Endothelial cell of umbilical vein (primary cell): ENCODE data around the gene PHACTR1. TPM values are rescaled to one million over a fixed set of nuclear protein-coding genes. Genes with fewer than 3 reads are reported as not detected.

Experiments
- BruUV-seq: library from RNA; stranded (reverse); fragments of 400-500 nt; replicated peaks from 2 replicates; lab custom pipeline; 2021; lab: Mats Ljungman, UMichigan
- CTCF ChIA-PET: fragments of 300-600, 350-600 bp; sonication (Branson Sonifier 250); formaldehyde crosslinking; loops from one replicate; lab custom pipeline; 2021; ENCODE audit warnings: antibody characterized with exemption, inconsistent platforms; lab: Charles Lee
- POLR2A ChIA-PET: fragments of 300-600, 350-600 bp; sonication (Branson Sonifier 250); formaldehyde crosslinking; loops from one replicate; lab custom pipeline; 2021; ENCODE audit warnings: antibody characterized with exemption, inconsistent platforms; lab: Charles Lee
- DNase-seq: peaks from one replicate; pipeline ENCODE4 v3.0.0-alpha.2; 2011; ENCODE audit warnings: low read depth, low spot score
- FAIRE-seq: peaks from 2 replicates; lab custom pipeline; 2011; peaks lifted over from hg19 to GRCh38; lab: Jason Lieb, UNC
- H2AFZ ChIP-seq: 2 replicates; pipeline ENCODE4 v1.6.0; 2012; ENCODE audit warnings: low read depth, low read length, control low read depth, inconsistent platforms
- H3K27ac ChIP-seq: 2 replicates; pipeline ENCODE4 v1.5.1; 2011; ENCODE audit warnings: low read depth, mild to moderate bottlenecking, control low read depth, low read length, moderate library complexity; ENCODE audit not compliant: insufficient read depth
- H3K27me3 ChIP-seq, 2 experiments: 2 replicates each; pipeline versions ENCODE4 v1.6.0 to v1.6.1; 2011; ENCODE audit warnings: low read length in 2 of 2, mixed read lengths in 1 of 2; ENCODE audit not compliant: control insufficient read depth in 2 of 2, insufficient read depth in 2 of 2
- H3K36me3 ChIP-seq, 2 experiments: 2 replicates in 1 of 2; 3 replicates in 1 of 2; pipeline ENCODE4 v1.5.1; 2011; ENCODE audit warnings: low read length in 2 of 2, mild to moderate bottlenecking in 1 of 2, moderate library complexity in 1 of 2; ENCODE audit not compliant: control insufficient read depth in 2 of 2, insufficient read depth in 2 of 2; ENCODE audit errors: extremely low read depth in 1 of 2
- H3K4me1 ChIP-seq: 3 replicates; pipeline ENCODE4 v1.5.1; 2011; ENCODE audit warnings: mild to moderate bottlenecking, low read length; ENCODE audit not compliant: control insufficient read depth, insufficient read depth; ENCODE audit errors: extremely low read depth
- H3K4me2 ChIP-seq: 2 replicates; pipeline ENCODE4 v1.6.1; 2011; ENCODE audit warnings: low read length, control low read depth, mixed read lengths; ENCODE audit not compliant: insufficient read depth
- H3K4me3 ChIP-seq, 3 experiments: fragments of 200-600 bp in 1 of 3; sonication (generic), shearing (Covaris generic) in 1 of 3; replicated peaks in 1 of 3; 2 replicates each; pipeline ENCODE4 v1.5.1; 2011 to 2016; ENCODE audit warnings: control low read depth in 3 of 3, low read length in 3 of 3, mild to moderate bottlenecking in 2 of 3, inconsistent platforms in 1 of 3, low read depth in 1 of 3, moderate library complexity in 1 of 3; ENCODE audit not compliant: insufficient read depth in 1 of 3
- H3K79me2 ChIP-seq: 2 replicates; pipeline ENCODE4 v1.6.0; 2012; ENCODE audit warnings: low read length, inconsistent platforms; ENCODE audit not compliant: control insufficient read depth, insufficient read depth
- H3K9ac ChIP-seq: replicated peaks from 2 replicates; pipeline ENCODE3; 2011; ENCODE audit warnings: low read length, control low read depth; ENCODE audit not compliant: insufficient read depth; ENCODE audit errors: extremely low read depth
- H3K9me1 ChIP-seq: replicated peaks from 3 replicates; pipeline ENCODE4 v1.6.0; 2011; ENCODE audit warnings: mild to moderate bottlenecking, low read length; ENCODE audit not compliant: control insufficient read depth, insufficient read depth; ENCODE audit errors: extremely low read depth
- H3K9me3 ChIP-seq: replicated peaks from 2 replicates; pipeline ENCODE4 v1.5.1; 2012; ENCODE audit warnings: low read length, inconsistent platforms; ENCODE audit not compliant: control insufficient read depth, insufficient read depth
- H4K20me1 ChIP-seq: replicated peaks from 2 replicates; pipeline ENCODE3; 2011; ENCODE audit warnings: mild to moderate bottlenecking, low read length; ENCODE audit not compliant: control insufficient read depth, insufficient read depth; ENCODE audit errors: extremely low read depth
- CTCF ChIP-seq, 2 donors: IDR thresholded peaks; 1 replicate in 1 of 2; 2 replicates in 1 of 2; pipeline ENCODE4 v1.5.1; 2011; ENCODE audit warnings: low read length in 2 of 2, mild to moderate bottlenecking in 2 of 2, moderate library complexity in 2 of 2, control low read depth in 1 of 2, inconsistent platforms in 1 of 2, low read depth in 1 of 2; ENCODE audit not compliant: insufficient read depth in 1 of 2; ENCODE audit errors: extremely low read depth in 1 of 2
- EZH2 ChIP-seq: IDR thresholded peaks from 2 replicates; pipeline ENCODE4 v1.6.1; 2012; ENCODE audit warnings: borderline replicate concordance, low read depth, mild to moderate bottlenecking, moderate library complexity, low read length, inconsistent platforms; ENCODE audit not compliant: severe bottlenecking
- FOS ChIP-seq: IDR thresholded peaks from 2 replicates; pipeline ENCODE4 v1.6.1; 2011; ENCODE audit warnings: mild to moderate bottlenecking, low read length, moderate library complexity, borderline replicate concordance; ENCODE audit not compliant: insufficient read depth
- GATA2 ChIP-seq: IDR thresholded peaks from 2 replicates; pipeline ENCODE4 v1.7.0; 2011; ENCODE audit warnings: low read depth, mild to moderate bottlenecking, moderate library complexity, mixed read lengths, low read length; ENCODE audit not compliant: insufficient read length, insufficient read depth
- JUN ChIP-seq: IDR thresholded peaks from 2 replicates; pipeline ENCODE4 v1.6.1; 2011; ENCODE audit warnings: borderline replicate concordance, low read depth; ENCODE audit not compliant: insufficient read length, insufficient read depth
- MAX ChIP-seq: IDR thresholded peaks from 2 replicates; pipeline ENCODE4 v1.6.1; 2011; ENCODE audit not compliant: insufficient read depth, insufficient read length
- MYC ChIP-seq: IDR thresholded peaks from one replicate; pipeline ENCODE4 v1.6.1; 2011; ENCODE audit warnings: mild to moderate bottlenecking, low read depth, low read length
- POLR2A ChIP-seq: IDR thresholded peaks from 2 replicates; pipeline ENCODE4 v1.6.1; 2012; ENCODE audit warnings: low read depth, mild to moderate bottlenecking, control low read depth, low read length
- POLR2AphosphoS5 ChIP-seq: IDR thresholded peaks from 2 replicates; pipeline ENCODE4 v1.6.1; 2012; ENCODE audit warnings: low read depth, mild to moderate bottlenecking, control low read depth, low read length, moderate library complexity; ENCODE audit not compliant: insufficient read depth
- dilution Hi-C: fragments of 300-500 bp; cut with MboI; formaldehyde crosslinking; loops from one replicate; pipeline ENCODE4 v1.15.0; 2019; ENCODE audit warnings: low sequenced_read_pairs; ENCODE audit not compliant: extremely low pct_ligation_motif_present
- intact Hi-C: fragments of 100-400 bp; cut with micrococcal nuclease; formaldehyde crosslinking; loops from one replicate; pipeline ENCODE4 v1.10.0; 2022
- polyA plus RNA-seq, 4 experiments: library from polyadenylated mRNA; depleted of rRNA in 3 of 4; stranded (reverse) in 3 of 4; unstranded in 1 of 4; fragments of >200 nt; gene quantifications; 2 replicates each; pipeline versions ENCODE4 v1.2.1 to v1.2.3, GENCODE V29; 2011 to 2012; ENCODE audit warnings: missing spikeins in 1 of 4
- total RNA-seq: library from RNA; stranded (reverse); gene quantifications from 2 replicates; pipeline ENCODE4 v1.2.3, GENCODE V29; 2021

PHACTR1 gene
- total and polyA plus RNA-seq, 2 donors (not counting 3 experiments of a cell fraction or from before 2014, with no cell fraction given), result 2.4 to 23.2 TPM

GRCh38 chr6:12785921-12786320 lies 69.4 kb downstream of the PHACTR1 start:
- dilution Hi-C loops, result no loop called here
- no peaks in the 10 kb centered on the region for H4K20me1 ChIP-seq
- H3K9me3 ChIP-seq, result no peaks in the 10 kb centered on the region
- H3K79me2 ChIP-seq, result no peaks in the 10 kb centered on the region
- no peaks in the 10 kb centered on the region for H3K36me3 ChIP-seq
- ChIA-PET CTCF (interaction anchor here (1.4 kb wide), 1 partner anchor 15 kb away, joined by 3 read pairs; no protein-coding TSS in a partner anchor), POLR2A (no interaction called here)
- no peak overlapping the region for H3K4me3 ChIP-seq
- H3K4me1 ChIP-seq, result no peaks in the 10 kb centered on the region
- H3K27me3 ChIP-seq, result no peaks in the 10 kb centered on the region
- H3K9ac ChIP-seq, result no peak overlapping the region
- DNase-seq, result no peak
- no peak overlapping the region for H3K27ac ChIP-seq
- no peak overlapping the region for H3K4me2 ChIP-seq
- TF ChIP-seq MYC (no peak), FOS (no peak), POLR2AphosphoS5 (no peak), CTCF (IDR thresholded peaks at IDR 0.05; ENCODE audit: extremely low read depth in 1 of 2, insufficient read depth in 1 of 2, low read depth in 1 of 2, low read length in 2 of 2) (no peak), POLR2A (no peak), EZH2 (no peak), JUN (no peak), GATA2 (no peak), MAX (no peak)
- FAIRE-seq, result no peak
- intact Hi-C loops, result no loop called here
- H2AFZ ChIP-seq, result no peak overlapping the region
- BruUV-seq, result no TSS peak
- no peaks in the 10 kb centered on the region for H3K9me1 ChIP-seq
